Kidney (tissue), 14 donors: ENCODE measurements around the gene ATG2B. TPM values are rescaled to one million over a fixed set of nuclear protein-coding genes. Genes with fewer than 3 reads are reported as not detected.

ENCODE experiments used
- DNase-seq, 5 donors: peaks; one replicate each; pipeline ENCODE4 v3.0.0-alpha.2; 2013 to 2020
- FAIRE-seq: peaks from 2 replicates; lab custom pipeline; 2012; peaks lifted over from hg19 to GRCh38; lab: Jason Lieb, UNC
- H3K27ac ChIP-seq, 2 donors: one replicate each; pipeline ENCODE4 v1.7.0; 2013; ENCODE audit warnings: low read depth in 2 of 2, low read length in 2 of 2, inconsistent platforms in 1 of 2
- H3K27me3 ChIP-seq: one replicate; pipeline ENCODE4 v1.7.1; 2013; ENCODE audit warnings: low read length, inconsistent platforms; ENCODE audit not compliant: control insufficient read depth, insufficient read depth
- H3K36me3 ChIP-seq, 3 donors: one replicate each; pipeline versions ENCODE4 v1.7.0 to v1.7.1; 2013; ENCODE audit warnings: low read length in 3 of 3, control low read depth in 1 of 3, inconsistent platforms in 1 of 3; ENCODE audit not compliant: insufficient read depth in 3 of 3, control insufficient read depth in 2 of 3
- H3K4me1 ChIP-seq, 3 donors: one replicate each; pipeline versions ENCODE4 v1.7.0 to v1.7.1; 2013; ENCODE audit warnings: low read length in 3 of 3, inconsistent platforms in 1 of 3, low read depth in 1 of 3; ENCODE audit not compliant: control insufficient read depth in 2 of 3, insufficient read depth in 2 of 3
- H3K4me3 ChIP-seq, 3 donors: one replicate each; pipeline versions ENCODE4 v1.7.0 to v1.8.1; 2013; ENCODE audit warnings: low read length in 3 of 3, control low read depth in 1 of 3, inconsistent platforms in 1 of 3
- H3K9ac ChIP-seq, 3 donors: one replicate each; pipeline versions ENCODE4 v1.7.0 to v1.7.1; 2013; ENCODE audit warnings: low read length in 3 of 3, control low read depth in 1 of 3, inconsistent platforms in 1 of 3
- H3K9me3 ChIP-seq, 3 donors: one replicate each; pipeline versions ENCODE4 v1.7.0 to v1.7.1; 2013; ENCODE audit warnings: low read length in 3 of 3, control low read depth in 1 of 3, inconsistent platforms in 1 of 3; ENCODE audit not compliant: control insufficient read depth in 2 of 3, insufficient read depth in 1 of 3
- intact Hi-C: fragments of 100-400 bp; cut with DNase I; formaldehyde crosslinking; loops from one replicate; pipeline ENCODE4 v1.11.1; 2022
- polyA plus RNA-seq: library from polyadenylated mRNA; stranded (reverse); fragments of 350-450 nt; fragmentation: Illumina TruSeq; extraction: RNeasy Lipid Tissue Mini Kit (QIAGEN cat#74804); gene quantifications from one replicate; pipeline ENCODE4 v1.2.3, GENCODE V29; 2014; ENCODE audit warnings: low read depth, low replicate concordance; ENCODE audit not compliant: insufficient read depth
- total RNA-seq: library from RNA; stranded (reverse); fragmentation: NEBNext Ultra II Directional; extraction: Animal tissue kit (Norgen Biotek cat#: 25700); gene quantifications from one replicate; pipeline ENCODE4 v1.2.1, GENCODE V29; 2021
- TF ChIP-seq, protein P1 (sequence below): IDR thresholded peaks from 3 replicates; pipeline ENCODE4 v1.5.1; 2012; ENCODE audit warnings: mild to moderate bottlenecking, moderate library complexity, borderline replicate concordance; ENCODE audit not compliant: insufficient read depth; ENCODE audit errors: extremely low read depth
- donor health status: control.
- donor health status: control.
- donor health status: control.
- donor health status: control.
- donor health status: control.
- donor health status: DM: yes; HTN: yes; CAD: no.
- donor health status: Normal renal cell carcinoma (clear cell type).

ATG2B gene
- total and polyA plus RNA-seq, 2 donors from 2014 or later, result 3.8 to 35.8 TPM

DNA sequence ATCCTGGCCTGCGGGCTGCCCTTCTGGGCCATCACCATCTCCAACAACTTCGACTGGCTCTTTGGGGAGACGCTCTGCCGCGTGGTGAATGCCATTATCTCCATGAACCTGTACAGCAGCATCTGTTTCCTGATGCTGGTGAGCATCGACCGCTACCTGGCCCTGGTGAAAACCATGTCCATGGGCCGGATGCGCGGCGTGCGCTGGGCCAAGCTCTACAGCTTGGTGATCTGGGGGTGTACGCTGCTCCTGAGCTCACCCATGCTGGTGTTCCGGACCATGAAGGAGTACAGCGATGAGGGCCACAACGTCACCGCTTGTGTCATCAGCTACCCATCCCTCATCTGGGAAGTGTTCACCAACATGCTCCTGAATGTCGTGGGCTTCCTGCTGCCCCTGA, 122.5 kb downstream of the ATG2B start:
- Histone ChIP-seq H3K4me3 (no peak overlapping the region), H3K9me3 (no peaks in the 10 kb centered on the region), H3K36me3 (peaks cover 0 to 12% (median 4%) of the 10 kb centered on the region in 3 donors), H3K9ac (no peak overlapping the region), H3K27me3 (no peaks in the 10 kb centered on the region), H3K27ac (no peak overlapping the region), H3K4me1 (no peaks in the 10 kb centered on the region)
- FAIRE-seq (no peak), DNase-seq (no peak)
- intact Hi-C loops, result no loop called here
- TF ChIP-seq, protein P1, sequence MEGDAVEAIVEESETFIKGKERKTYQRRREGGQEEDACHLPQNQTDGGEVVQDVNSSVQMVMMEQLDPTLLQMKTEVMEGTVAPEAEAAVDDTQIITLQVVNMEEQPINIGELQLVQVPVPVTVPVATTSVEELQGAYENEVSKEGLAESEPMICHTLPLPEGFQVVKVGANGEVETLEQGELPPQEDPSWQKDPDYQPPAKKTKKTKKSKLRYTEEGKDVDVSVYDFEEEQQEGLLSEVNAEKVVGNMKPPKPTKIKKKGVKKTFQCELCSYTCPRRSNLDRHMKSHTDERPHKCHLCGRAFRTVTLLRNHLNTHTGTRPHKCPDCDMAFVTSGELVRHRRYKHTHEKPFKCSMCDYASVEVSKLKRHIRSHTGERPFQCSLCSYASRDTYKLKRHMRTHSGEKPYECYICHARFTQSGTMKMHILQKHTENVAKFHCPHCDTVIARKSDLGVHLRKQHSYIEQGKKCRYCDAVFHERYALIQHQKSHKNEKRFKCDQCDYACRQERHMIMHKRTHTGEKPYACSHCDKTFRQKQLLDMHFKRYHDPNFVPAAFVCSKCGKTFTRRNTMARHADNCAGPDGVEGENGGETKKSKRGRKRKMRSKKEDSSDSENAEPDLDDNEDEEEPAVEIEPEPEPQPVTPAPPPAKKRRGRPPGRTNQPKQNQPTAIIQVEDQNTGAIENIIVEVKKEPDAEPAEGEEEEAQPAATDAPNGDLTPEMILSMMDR, result no peak

DNA sequence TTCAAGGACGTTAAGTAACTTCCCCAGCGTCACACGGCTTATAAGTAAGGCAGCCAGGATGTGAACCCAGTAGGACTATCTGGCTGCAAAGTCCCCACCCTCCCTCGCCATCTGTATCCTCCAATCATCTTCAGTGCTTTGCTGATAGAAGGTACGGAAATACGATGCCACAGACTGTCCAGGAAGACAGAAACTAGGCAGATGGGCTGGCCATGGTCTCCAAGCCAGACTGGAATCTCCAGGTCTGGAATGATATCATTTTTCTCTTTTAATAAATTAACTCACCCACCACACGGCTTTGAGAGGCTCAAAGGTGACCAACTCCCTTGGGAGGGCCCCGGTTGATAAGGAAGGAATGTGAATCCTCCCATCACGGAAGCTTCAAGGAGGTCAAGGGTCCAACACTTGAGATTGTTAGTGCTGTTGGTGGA, 123.4 kb downstream of the ATG2B start:
- Histone ChIP-seq H3K9ac (no peak overlapping the region), H3K4me1 (no peaks in the 10 kb centered on the region), H3K27ac (no peak overlapping the region), H3K4me3 (no peak overlapping the region), H3K27me3 (no peaks in the 10 kb centered on the region), H3K36me3 (peaks cover 0 to 12% (median 4%) of the 10 kb centered on the region in 3 donors), H3K9me3 (no peaks in the 10 kb centered on the region)
- no peak for FAIRE-seq
- TF ChIP-seq, protein P1, result no peak
- DNase-seq, result no peak
- intact Hi-C loops, result no loop called here

DNA sequence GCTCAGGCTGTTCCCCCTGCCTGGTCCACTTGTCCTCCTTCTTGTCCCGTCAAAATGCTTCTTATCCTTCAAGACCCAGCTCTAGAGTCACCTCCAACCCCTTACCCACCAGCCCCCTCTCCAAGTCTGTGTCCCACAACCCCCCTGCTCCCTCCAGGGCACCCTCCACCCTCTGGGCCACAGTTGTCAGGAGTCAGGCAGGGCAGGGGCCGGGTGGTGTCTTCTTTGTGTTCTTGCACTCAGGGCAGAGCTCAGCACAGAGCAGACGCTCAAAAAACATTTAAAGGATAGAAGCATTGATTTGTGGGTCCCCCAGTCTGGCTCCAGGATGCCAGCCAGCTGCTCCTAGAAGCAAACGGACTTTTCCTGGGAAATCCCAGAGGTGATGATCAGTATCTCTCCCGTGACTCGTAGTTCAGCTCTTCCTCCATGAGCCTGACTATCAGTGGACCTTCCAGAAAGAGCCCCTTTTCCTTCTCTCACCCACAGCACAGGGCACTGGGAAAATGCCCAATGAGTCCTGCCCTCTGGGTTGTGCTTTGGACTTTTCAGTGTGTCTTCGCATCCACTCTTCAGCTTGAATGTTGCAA, 124.4 kb downstream of the ATG2B start:
- FAIRE-seq (no peak), DNase-seq (no peak)
- TF ChIP-seq, protein P1, result no peak
- intact Hi-C loops, result no loop called here
- Histone ChIP-seq H3K36me3 (peaks cover 0 to 12% (median 4%) of the 10 kb centered on the region in 3 donors), H3K27ac (no peak overlapping the region), H3K9ac (no peak overlapping the region), H3K4me3 (no peak overlapping the region), H3K9me3 (no peaks in the 10 kb centered on the region), H3K27me3 (no peaks in the 10 kb centered on the region), H3K4me1 (no peaks in the 10 kb centered on the region)

DNA sequence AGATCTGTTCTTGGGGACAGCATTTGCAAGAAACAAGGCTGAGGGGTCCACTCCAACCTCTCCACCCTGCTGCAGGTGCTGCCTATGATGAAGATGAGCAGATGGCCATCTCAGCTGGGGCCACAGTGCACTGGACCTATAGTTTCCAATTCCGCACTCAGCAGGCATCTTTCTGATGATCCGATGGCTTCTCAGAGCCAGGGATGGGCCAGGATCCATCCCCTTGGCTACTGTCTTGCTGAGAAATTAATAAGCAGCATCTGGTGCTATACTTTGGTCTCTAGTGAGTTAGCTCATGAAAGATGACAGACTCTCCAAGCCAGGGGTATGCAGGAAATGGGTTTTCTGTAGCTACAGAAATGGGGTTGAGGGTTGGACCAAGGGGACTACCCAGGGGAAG, 125.5 kb downstream of the ATG2B start:
- FAIRE-seq (no peak), DNase-seq (no peak)
- TF ChIP-seq, protein P1, result no peak
- Histone ChIP-seq H3K4me3 (no peak overlapping the region), H3K27me3 (no peaks in the 10 kb centered on the region), H3K27ac (no peak overlapping the region), H3K9me3 (no peaks in the 10 kb centered on the region), H3K36me3 (peaks cover 0 to 12% (median 4%) of the 10 kb centered on the region in 3 donors), H3K9ac (no peak overlapping the region), H3K4me1 (no peaks in the 10 kb centered on the region)
- intact Hi-C loops, result no loop called here
